ENCODE measurements around the gene SLC26A5.

SLC26A5 gene

GRCh38 chr7:103398483-103399127 lies 47.4 kb downstream of the SLC26A5 start:
- DNase-seq = no peak

GRCh38 chr7:103396471-103396870 lies 49.5 kb downstream of the SLC26A5 start:
- DNase-seq = no peak

GRCh38 chr7:103395071-103395470 lies 50.9 kb downstream of the SLC26A5 start:
- no peak for DNase-seq

- no peak for DNase-seq
These were observed 51.4 kb downstream of the SLC26A5 start for GRCh38 chr7:103394566-103394965.

GRCh38 chr7:103391976-103392375 lies 54.0 kb downstream of the SLC26A5 start:
- no peak for DNase-seq

GRCh38 chr7:103391150-103391549 lies 54.9 kb downstream of the SLC26A5 start:
- no peak for DNase-seq

- no peak for DNase-seq
These were observed 56.7 kb downstream of the SLC26A5 start for GRCh38 chr7:103389263-103389662.

GRCh38 chr7:103388469-103389140 lies 57.4 kb downstream of the SLC26A5 start:
- DNase-seq = no peak

- DNase-seq = no peak
These were observed 58.8 kb downstream of the SLC26A5 start for GRCh38 chr7:103387242-103387641.

GRCh38 chr7:103382032-103382402 lies 64.0 kb downstream of the SLC26A5 start:
- no peak for DNase-seq

GRCh38 chr7:103381280-103382031 lies 64.6 kb downstream of the SLC26A5 start:
- DNase-seq = no peak

GRCh38 chr7:103380395-103381191 lies 65.4 kb downstream of the SLC26A5 start:
- DNase-seq = no peak

- DNase-seq = no peak
These were observed 66.6 kb downstream of the SLC26A5 start for GRCh38 chr7:103379270-103379975.

GRCh38 chr7:103373866-103374643 lies 72.0 kb downstream of the SLC26A5 start:
- no peak for DNase-seq

- no peak for DNase-seq
These were observed 76.6 kb downstream of the SLC26A5 start for GRCh38 chr7:103369432-103369831.

- no peak for DNase-seq
These were observed 96.2 kb downstream of the SLC26A5 start for GRCh38 chr7:103349805-103350204.

GRCh38 chr7:103348959-103349358 lies 97.0 kb downstream of the SLC26A5 start:
- DNase-seq = no peak

- no peak for DNase-seq
These were observed 97.6 kb downstream of the SLC26A5 start for GRCh38 chr7:103348452-103348851.

GRCh38 chr7:103347507-103348267 lies 98.3 kb downstream of the SLC26A5 start, which contains the start of gene PSMC2:
PSMC2 (plus strand) TSS chr7:103347643; CDS start chr7:103347712, 69 bp downstream.
- peak; percentile 92 for DNase-seq

- DNase-seq = no peak
These were observed 99.6 kb downstream of the SLC26A5 start for GRCh38 chr7:103346396-103346795.

Measured in NCI-H2171 treated with DMSO at 0.1 percent for 48 hours (cell line).